Activated CD4-positive, alpha-beta T cell treated with anti-CD3 and anti-CD28 coated beads, Interleukin-2, amount 50 U/mL, for 24 hours (primary cell): Measurements from ENCODE around the gene ELFN1.

Experiments used
- DNase-seq, 2 donors: peaks; one replicate each; pipeline ENCODE4 v3.0.0-alpha.2; 2020; ENCODE audit warnings: low read depth in 1 of 2, low spot score in 1 of 2

The ELFN1 gene

DNA sequence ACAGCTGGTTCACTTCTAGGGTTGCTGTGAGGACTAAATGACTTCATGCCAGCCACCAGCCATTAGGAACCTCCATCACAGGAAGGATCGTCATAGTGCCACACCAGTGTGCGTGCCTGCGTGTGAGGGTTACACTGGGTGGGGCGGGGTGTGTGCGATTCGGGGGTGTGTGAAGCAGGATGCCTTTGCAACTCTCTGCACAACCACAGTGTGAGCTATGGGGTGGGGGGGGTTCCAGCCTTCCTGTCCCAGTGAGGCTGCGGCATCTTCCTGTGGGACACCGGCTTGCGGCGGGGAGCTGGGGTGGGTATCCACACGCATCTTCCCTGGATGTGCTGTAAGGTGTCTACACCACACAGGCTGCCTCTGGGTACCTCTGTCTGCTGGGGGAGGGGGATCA, 6.9 kb upstream of the ELFN1 start:
- DNase-seq, result no peak

DNA sequence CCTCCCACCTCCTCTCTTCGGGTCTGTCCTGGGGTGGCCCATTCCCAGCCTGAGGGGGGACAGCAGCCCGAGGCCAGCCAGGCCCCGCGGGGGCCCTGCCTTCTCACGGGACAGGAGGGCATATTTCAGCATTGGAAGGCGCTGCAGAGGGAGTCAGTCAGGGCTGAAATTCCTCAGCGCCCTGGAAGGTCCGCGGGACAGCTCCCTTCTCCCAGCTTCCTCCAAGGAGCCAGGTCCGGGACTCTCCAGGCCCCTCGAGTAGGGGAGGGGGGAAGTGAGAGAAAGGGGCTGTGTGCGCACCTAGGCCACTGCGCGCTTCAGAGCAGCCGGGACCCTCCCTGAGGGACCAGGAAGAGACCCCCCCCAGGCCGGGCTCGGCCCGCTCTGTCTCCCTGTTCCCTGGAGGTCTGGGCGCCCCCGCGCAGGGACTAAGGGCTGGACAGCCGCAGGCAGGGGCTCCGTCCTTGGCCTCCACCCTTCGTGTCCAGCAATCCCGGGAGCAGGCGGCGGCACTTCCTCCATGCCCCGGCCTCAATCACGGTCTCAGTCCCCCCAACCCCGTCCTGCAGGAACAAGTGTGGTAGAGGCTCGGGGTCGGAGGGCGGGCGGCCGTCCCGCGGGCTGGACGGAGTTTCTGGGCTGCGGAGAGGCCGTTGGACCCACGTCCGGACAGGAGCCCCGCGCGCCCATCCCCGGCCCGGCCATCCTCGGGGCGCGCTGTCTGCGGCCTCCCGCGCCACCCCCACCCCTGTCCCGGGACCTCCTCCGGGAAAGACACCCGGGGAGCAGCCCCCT, 6.0 kb upstream of the ELFN1 start:
- DNase-seq, result no peak

DNA sequence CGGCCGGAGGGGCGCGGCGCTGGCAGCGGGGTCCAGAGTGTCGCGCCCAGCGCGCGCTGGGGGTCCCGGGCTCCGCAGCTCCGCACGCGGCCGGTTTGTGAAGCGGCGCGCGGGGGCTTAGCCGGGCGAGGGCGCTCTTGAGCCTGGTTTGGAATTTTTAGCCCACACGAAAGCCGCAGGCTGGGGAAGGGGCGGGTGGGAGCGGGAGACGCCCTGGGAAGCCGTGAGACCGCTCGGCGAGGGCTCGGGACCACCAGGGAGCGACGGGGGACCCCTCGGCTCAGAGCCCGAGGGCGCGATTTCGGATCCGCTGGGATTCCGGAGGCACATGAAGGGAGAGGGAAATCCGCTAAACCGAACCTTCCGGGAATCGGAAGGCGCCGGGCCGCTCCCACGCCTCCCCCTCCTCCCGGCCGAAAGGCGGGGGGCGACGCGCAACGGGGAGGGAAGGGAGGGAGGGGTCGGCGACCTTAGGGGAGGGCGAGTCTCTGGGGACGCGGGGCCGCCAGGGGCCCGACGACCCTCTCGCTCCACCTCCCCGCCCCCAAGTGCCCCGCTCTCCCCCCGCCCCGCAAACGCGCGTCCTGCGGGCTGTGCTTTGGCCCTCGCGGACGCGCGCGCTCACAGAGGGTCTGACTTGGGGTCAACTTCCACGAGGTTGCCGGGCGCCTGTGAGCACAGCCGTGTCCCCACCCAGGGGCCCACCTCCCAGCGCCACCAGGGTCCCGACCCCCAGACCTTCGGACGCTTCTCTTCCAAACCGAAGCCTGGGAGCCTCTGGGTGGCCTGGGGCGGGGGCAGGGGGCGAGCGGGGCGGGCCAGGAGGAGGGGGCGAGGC, 5.1 kb upstream of the ELFN1 start:
- peak in 1 of 2 donors; percentile 30 for DNase-seq

DNA sequence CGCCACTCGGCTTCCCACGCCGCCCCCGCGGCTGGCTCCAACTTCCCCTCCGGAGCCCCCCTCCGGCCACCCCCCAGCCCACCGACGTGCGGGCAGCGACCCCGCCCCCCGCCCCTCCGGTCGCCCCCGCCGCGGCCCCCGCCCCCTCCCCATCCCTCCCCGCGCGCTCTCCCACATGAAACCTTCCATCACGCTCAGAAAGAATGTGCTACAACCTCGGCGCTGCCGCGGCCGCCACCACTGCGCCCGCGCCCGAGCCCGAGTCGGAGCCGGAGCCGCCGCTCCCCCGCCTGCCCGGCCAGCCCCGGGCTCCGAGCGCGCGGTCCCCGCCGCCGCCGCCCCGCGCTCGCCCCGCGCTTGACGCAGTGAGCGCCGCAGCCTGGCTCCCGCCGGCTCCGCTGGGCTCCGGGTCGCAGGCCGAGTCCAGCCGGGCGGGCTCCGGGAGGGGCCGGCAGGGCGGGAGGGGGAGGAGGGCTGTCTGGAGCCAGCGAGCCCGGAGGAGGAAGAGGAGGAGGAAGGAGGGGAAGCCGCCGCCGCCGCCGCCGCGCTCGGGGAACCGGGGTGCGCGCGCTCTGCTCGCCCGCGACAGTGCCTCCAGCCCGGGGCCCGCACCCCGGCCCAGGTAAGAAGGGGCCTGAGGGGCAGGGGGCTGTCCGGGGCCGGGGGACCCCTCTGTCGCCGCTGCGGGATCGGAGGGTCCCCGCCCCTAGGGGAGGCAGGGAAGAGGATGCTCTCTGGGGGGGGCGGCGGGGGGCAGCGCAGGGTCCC, 4.3 kb upstream of the ELFN1 start:
- no peak for DNase-seq

DNA sequence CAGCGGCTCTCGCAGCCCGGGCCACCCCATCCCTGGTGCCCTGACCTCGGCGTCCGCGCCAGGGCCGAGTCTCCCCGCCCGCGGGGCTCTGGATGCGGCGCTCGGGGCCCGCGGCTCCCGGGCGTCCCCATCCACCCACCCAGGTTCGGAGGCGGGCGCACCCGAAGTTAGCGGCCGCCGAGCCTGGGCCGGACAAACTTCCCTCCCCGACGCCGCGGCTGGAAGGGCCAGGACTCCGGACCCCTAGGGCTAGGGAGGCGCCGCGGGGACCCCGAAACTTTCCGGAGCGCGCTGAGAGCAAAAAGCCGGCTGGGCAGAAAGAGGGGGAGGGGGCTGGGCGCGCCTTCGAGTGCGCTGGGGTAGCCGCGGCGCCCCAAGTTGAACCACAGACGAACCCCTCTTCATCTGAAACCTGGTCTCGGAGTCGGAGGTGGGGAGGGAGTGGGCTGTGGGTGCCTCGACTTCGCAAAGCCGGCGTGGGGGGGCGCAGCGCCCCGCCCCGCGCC, 3.7 kb upstream of the ELFN1 start:
- DNase-seq, result no peak

DNA sequence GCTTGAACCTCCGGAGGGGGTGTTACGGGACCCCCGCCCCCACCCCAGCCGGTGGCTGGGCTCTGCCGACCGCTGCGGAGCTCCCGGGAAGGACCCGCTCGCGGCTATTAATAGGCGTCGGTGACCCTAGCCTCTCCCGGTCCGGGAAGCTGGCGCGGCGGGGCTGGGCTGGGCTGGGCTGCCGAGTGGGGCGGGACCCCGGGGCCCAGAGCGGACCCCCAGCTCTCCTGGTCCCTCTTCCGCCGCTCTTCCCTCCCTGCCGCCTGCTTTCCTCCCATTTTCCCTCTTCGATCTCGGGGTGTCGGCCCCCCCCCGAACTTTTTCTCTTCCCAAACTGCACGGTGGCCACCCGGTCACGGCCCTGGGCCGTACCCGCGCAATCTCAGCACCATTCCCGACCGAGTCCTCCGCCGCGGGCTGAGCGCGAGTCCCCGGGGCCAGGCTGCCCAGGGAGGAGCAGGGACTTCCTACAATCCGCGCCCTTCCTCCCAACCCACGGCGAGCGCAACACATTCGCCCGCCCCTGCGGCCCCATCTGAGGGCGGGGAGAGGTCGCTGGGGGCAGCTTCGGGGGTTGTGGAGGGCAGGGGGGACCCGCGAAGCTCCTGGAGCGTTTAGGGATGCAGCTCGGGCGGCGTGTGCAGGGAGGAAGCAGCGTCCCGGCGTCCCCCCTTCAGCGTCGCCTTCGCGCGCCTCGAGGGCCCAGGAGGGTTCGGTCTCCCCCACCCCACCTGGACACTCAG, 3.1 kb upstream of the ELFN1 start:
- no peak for DNase-seq

DNA sequence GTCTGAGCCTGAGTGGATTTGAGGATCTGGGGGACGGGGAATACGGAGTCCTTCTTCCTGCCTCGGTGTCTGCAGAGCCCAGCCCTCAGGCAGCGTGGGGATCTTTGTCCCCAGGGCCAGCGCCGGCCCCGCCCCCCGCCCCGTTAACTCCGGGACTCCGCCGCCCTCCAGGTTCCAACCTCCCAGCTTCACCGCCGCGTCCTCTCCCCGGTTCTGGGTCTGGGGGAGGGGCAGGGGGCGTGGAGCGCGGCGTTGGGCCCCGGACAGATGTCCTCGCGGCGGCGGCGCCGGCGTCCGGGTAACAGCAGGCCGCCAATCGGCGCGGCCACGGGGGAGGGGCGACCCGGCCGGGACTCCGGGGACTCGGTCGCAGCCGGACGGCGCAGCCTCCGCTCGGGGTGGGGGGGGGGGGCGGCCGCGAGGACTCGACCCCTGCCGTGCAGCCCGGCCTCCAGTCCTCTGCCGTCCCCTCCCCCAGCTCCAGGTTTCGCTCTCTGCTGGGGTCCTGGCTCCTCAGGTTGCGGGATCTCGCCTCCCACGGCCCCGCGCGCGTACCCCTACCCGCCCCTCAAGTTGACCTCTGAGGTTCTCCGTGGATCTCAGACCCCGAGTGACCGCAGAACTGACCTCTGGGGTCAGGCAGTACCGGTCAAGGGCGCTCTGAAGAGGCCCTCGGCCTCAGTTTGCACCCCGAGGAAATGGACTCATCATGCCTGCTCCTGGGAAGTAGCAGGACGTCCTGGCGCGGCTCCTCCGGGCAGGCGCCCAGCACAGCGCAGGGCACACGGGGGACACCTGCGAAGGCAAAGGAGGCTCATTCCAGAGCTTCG, 2.3 kb upstream of the ELFN1 start:
- no peak for DNase-seq

DNA sequence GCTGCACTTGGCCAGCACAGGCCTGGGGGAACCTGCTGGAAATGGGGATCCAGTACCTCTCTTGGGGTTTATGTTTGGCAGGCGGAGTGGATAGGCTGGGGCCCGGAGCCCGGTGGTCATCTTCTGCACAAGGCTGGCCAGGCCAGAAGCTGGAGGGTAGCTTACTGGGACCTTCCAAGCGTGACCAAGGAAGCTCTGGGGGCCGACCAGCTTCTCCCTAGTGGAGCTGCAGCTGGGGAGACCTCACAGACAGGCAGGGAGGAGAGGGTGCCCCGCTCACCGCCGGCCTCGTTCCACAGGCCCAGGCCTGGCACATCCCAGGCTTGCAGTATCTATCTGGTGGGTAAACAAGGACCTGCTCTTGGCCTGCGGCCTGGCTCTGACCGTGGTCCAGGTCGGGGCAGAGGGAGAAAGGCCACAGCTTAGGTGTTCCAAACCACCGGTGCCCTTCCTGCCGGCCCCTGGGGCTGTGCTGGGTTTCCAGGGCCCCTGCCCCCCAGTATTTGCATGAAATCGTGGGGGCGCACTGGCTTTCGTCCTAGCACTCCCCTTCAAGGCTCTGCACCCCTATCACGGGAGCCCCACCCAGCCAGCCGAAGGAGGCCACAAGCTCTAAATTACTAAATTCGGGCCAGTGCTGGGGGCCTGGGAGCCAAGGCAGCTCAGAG, 1.5 kb upstream of the ELFN1 start:
- DNase-seq, result no peak

DNA sequence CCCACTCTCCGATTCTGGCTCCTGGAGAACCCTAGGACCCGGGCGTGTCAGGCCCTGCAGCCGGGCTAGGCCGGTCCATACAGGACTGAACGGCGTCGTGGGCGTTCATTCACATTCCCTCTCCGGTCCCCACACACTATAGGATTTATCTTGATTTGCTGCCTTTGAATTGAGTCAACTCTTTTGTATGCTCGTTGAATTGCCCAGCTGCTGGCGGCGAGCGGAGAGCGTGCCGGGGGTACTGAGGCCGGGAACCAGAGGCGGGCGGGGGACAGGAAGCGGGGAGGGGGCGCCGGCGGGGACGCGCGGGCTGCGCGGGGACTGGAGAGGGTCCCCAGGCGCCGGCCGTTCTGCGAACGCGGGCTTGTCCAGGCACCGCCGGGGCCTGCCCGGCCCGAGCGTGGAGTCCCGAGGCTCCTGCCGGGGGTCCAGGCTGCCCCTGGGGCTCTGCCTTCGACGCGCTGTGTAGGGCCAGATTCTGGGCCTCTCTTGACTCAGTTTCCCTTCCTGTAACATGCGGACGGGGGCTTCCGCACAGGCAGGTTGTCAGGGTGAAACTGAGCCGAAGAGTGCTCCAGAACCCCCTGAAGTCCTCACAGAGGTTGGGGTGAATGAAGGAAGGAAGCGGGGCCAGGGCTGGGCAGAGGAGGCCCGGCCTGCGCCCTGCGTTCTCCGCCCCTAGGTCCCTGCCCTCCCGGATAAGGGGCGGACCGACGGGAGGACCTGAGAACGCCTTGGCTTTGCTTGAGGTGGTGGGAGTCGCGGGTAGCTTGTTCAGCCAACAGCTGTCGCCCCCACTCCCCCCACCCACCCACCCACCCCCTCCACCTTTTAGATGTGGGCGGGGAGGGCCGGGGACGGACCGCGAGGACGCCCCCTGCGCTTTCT, 769 bp upstream of the ELFN1 start:
- no peak for DNase-seq

DNA sequence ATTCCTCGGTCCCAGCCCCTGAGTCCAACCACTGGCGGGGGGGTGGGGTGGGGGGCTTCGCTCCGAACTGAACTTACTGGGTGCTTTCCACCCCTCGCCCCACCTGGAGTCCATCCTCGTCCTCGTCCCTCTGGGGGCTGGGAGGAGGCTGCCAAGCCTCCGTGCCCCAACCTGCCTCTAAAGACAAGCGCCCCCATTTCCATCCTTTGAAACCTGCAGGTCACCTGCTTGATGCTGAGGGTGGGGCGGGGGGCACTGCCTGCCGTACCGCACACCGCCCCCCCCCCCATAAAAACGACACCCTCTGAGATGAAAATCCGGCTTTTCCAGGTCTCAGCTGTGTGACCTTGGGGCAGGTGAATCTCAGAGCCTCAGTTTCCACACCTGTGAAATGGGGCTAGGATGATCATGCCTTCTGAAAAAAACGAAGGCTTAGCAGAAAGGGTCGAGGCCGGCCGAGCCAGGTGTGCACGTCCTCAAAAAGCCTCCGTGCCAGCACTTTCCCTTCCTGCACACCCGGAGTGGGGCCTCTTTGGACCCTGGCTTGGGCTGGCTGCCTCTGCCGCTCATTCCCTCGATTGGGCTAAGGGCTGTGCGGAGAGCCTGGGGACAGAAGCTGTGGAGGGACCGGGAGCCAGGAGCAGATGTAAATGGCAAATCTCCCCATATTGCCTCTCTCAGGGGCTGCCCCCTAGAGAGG, 967 bp downstream of the ELFN1 start:
- DNase-seq, result no peak

DNA sequence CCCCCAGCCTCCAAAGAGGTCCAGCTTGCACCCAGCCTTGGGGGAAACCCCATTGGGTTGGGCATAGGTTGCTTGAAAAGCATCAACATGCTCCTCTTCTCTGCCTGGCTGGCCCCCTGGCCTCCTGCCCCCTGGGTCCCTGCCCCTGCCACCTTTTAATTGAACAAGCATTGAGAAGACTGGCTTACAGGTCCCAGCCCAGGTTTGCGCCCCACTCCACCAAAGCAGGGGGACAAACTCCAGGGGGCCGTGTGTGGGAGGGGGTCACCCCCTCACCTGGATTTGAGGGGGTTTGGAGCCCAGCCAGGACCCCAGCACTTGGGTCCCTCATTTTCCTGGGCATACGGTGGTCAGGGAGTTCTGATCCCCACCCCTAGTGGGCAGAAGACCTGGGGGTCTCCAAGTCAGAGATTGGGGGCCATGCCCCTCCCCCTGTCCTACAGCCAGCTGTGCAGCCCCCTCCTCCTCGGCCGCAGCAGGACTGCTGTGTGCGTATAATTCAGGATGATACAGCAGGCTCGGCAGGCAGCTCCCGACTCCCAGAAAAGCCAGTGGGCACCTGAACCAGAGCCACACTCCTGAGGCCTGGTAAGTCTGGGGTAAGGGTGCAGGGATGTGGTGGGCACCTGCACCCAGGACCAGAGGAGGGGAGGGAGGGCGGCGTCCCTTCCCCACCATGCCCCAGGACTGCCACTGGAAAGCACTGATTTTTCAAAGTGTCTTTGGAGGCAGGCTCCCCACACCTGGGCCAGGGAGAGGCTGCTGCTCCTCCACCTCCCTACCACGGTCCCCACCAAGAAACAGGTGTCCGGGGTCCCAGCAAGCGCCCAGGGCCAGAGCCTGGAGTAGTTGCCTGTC, 1.7 kb downstream of the ELFN1 start:
- DNase-seq, result no peak

DNA sequence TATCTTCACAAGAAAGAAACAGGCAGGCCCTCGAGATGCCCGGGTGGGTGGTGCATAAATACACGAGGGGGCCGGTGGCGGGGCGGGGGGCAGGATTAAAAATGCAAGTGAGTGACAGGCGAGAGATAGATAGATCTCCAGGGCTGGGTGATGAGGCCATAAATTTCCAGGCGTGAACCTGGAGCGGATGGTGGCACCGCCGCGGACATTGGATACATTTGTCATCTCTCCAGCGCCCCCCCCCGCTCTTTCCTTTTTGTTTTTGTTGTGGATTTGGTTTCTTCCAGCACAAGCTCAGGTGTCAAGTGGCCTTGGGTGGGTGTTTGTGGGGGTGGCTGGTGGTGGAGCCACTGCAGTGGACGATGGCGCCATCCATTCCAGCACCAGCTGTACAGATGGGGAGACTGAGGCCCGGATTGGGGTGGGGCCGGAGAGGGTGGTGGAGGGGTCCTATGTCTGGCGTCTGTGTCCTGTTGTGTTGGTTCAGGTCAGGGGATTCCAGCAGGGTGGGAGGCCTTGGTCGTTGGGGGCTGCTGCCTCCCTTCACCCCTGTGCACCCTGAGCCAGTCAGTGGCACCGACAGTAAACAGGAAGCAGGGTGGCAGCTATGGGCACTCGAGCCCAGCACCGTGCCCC, 2.9 kb downstream of the ELFN1 start:
- no peak for DNase-seq

DNA sequence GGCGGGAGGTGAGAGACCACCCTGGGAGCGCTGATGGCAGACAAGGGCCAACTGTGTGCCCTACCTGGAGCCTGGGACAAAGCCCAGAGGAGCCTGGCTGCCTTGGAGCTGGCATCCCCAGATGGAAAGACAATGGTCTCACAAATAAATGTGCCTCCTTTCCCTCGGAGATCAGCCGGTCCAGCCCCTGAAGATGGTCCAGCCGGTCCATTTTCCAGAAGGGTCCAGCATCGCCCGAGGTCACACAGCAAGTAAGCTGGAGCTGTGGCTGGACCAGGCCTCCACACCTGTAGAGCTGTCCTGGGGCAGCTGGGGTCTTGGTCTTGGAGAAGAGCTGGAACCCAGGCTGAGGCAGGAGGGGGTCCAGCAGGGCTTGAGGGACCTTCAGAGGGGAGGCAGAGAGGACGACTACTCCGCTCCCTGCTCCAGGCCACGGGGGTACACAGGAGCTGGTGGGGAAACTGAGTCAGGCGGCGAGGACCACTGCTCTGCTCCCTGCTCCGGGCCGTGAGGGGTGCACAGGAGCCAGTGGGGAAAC, 3.6 kb downstream of the ELFN1 start:
- DNase-seq, result no peak

DNA sequence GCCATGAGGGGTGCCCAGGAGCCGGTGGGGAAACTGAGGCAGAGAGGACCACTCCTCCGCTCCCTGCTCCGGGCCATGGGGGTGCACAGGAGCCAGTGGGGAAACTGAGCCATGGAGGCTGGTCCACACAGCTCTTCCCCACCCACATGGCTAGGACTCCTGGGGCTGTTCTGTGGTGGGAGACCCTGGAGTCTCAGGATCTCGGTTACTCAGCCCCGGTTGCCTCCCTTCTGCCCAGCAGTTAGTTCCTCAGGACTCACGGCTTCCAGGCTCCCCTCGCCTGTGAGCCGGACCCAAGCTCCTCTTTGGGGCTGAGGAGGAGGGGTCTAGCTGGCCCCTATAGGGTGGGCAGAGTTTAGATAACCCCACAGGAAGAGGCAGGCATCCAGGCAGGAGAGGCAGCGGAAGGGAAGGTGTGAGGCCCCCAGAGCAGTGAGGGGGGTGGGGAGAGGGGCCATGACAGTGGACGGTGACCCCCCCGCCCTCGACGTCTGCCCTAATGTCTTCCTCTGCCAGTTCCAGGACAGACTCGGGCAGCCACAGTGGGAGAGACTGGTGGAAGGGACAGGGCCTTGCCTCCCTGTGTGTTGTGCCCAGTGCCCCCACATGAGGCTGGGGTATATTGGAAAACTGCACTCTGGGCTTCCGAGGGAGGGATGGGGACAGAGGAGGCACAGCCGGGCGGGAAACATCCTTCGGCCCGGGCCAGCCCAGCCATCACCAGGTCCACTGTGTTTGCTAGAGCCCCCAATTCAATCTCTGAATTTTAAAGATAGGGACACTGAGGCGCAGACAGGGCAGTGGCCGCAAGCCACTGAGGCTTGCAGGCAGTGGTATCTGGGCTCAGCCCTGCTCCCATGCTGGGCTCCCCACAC, 4.3 kb downstream of the ELFN1 start:
- DNase-seq, result no peak

DNA sequence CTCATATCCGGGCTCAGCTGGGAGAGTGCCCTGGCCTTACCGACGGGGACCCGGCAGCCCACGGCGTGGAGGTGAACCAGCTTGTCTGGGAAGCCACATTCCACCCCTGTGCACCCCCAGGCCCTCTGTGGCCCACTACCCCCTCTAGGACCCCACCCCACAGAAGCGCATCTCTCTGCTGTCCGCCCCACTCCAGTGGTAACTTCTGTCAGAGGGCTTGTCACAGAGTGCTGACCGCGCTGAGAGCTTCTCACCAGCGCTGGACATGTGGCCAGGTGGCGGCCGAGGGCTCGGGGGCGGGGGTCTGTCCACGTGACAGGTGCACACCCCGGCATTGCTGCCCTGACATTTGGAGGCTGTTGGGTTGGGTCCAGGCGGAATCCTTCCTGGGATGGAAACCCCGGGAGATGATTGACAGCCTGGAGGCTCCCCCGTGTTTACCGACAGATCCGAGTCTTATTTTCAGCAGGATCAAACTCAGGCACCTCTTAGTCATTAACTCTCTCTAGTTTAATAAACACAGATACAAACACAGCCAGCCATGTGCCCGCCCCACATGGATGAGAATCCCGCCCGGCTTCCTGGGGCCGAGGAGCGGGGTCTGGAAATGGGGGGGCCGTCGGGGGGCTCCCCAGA, 5.1 kb downstream of the ELFN1 start:
- DNase-seq, result no peak
